HEK293T (cell line): Measurements from ENCODE around the gene ANKRD11.
"Not testable (repeated sequence)": the region's sequence is repeated elsewhere in the genome, so short reads cannot be mapped to it uniquely, and the experiment has no call there.

Experiments
- ARNT ChIP-seq: fragments of 450-650 bp; IDR thresholded peaks from 2 replicates; pipeline ENCODE4 v1.6.1; 2017; ENCODE audit warnings: mild to moderate bottlenecking
- BHLHE40 ChIP-seq: fragments of 450-650 bp; IDR thresholded peaks from 2 replicates; pipeline ENCODE4 v1.6.1; 2016; ENCODE audit warnings: mild to moderate bottlenecking, moderate library complexity, borderline replicate concordance
- ELF4 ChIP-seq: fragments of 450-650 bp; IDR thresholded peaks from 2 replicates; pipeline ENCODE4 v1.6.1; 2017; ENCODE audit warnings: antibody characterized with exemption
- FOXA1 ChIP-seq: fragments of 450-650 bp; IDR thresholded peaks from 2 replicates; pipeline ENCODE4 v1.6.1; 2016; ENCODE audit warnings: mild to moderate bottlenecking
- FOXK2 ChIP-seq: fragments of 450-650 bp; IDR thresholded peaks from 2 replicates; pipeline ENCODE4 v1.6.1; 2016; ENCODE audit warnings: mild to moderate bottlenecking
- FOXM1 ChIP-seq: fragments of 450-650 bp; IDR thresholded peaks from 2 replicates; pipeline ENCODE4 v1.6.1; 2017; ENCODE audit warnings: mild to moderate bottlenecking, borderline replicate concordance
- PKNOX1 ChIP-seq: fragments of 450-650 bp; IDR thresholded peaks from 2 replicates; pipeline ENCODE4 v1.6.1; 2016
- SP1 ChIP-seq: fragments of 450-650 bp; IDR thresholded peaks from 2 replicates; pipeline ENCODE4 v1.6.1; 2017
- SUZ12 ChIP-seq: fragments of 450-650 bp; IDR thresholded peaks from 2 replicates; pipeline ENCODE4 v1.6.1; 2016; ENCODE audit warnings: mild to moderate bottlenecking
- ZNF384 ChIP-seq: fragments of 450-650 bp; IDR thresholded peaks from 2 replicates; pipeline ENCODE4 v1.6.1; 2016

DNA sequence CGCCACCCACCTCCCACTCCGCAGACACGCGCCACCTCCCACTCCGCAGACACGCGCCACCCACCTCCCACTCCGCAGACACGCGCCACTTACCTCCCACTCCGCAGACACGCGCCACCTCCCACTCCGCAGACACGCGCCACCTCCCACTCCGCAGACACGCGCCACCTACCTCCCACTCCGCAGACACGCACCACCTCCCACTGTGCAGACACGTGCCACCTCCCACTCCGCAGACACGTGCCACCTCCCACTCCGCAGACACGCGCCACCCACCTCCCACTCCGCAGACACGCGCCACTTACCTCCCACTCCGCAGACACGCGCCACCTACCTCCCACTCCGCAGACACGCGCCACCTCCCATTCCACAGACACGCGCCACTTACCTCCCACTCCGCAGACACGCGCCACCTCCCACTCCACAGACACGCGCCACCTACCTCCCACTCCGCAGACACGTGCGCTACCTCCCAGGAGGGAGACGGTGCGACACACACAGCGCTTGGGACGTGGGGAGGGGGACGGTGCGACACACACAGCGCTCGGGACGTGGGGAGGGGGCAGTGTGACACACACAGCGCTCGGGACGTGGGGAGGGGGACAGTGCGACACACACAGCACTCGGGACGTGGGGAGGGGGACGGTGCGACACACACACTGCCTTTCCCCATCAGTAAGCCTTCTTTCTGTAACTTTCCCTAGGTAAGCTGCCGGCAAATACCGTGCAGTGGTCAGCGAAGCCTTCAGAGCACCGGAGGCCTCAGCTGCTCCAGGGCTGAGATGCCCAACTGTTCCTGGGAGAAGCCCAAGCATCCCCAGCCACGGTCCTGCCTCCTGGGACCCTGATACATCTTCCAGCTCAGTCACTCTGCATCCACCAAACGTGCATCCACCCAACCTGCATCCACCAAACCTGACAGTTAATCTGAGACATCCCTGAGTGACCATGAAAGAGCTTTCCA lies 183.6 kb downstream of the ANKRD11 start:
- TF ChIP-seq ARNT, ELF4, ZNF384, SP1, SUZ12, PKNOX1, BHLHE40, FOXM1, FOXA1, FOXK2: not testable (repeated sequence)
